Measurements from ENCODE around the gene SLC9A9.

DNA sequence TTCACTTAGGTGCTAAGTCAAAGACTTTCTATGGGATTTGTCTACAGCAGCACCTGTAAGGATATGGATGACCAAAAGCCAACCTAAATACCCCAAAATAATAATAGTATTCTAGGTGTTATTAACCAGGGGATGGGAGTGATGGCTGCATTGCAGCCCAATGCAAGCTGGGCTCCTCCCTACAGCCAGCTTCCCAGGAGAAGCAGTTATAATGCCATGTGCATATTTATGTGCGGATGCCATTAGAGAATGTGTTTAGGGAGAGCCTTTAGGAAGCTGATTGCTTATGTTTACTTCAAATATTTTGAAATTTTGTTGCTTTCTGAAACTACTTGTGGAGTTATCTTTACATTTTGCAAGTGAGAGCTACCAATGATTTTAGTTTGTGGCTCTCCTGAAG lies 491.4 kb downstream of the SLC9A9 start:
- TF ChIP-seq, protein P1, sequence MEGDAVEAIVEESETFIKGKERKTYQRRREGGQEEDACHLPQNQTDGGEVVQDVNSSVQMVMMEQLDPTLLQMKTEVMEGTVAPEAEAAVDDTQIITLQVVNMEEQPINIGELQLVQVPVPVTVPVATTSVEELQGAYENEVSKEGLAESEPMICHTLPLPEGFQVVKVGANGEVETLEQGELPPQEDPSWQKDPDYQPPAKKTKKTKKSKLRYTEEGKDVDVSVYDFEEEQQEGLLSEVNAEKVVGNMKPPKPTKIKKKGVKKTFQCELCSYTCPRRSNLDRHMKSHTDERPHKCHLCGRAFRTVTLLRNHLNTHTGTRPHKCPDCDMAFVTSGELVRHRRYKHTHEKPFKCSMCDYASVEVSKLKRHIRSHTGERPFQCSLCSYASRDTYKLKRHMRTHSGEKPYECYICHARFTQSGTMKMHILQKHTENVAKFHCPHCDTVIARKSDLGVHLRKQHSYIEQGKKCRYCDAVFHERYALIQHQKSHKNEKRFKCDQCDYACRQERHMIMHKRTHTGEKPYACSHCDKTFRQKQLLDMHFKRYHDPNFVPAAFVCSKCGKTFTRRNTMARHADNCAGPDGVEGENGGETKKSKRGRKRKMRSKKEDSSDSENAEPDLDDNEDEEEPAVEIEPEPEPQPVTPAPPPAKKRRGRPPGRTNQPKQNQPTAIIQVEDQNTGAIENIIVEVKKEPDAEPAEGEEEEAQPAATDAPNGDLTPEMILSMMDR (IDR thresholded peaks at IDR 0.05; ENCODE audit: borderline replicate concordance, extremely low read depth, low read length, poor library complexity, severe bottlenecking), result no peak
- TF ChIP-seq EZH2 (IDR thresholded peaks at IDR 0.05; ENCODE audit: borderline replicate concordance, low read depth, low read length, severe bottlenecking), result no peak

Measured in DND-41 (cell line).